HG03097 (cell line): ENCODE measurements around the gene PDE3A.
"Not testable (repeated sequence)": the region's sequence is repeated elsewhere in the genome, so short reads cannot be mapped to it uniquely, and the experiment has no call there.

Experiments used
- ATAC-seq: cut with Tn5 transposase; IDR thresholded peaks from one replicate; pipeline ENCODE4 v1.9.1; 2021; ENCODE audit not compliant: unreplicated experiment, low FRiP score

Gene PDE3A

GRCh38 chr12:20527417-20528163 lies 159.3 kb downstream of the PDE3A start:
- ATAC-seq, result no peak

- ATAC-seq, result no peak
These were observed 159.9 kb downstream of the PDE3A start for GRCh38 chr12:20528208-20528607.

GRCh38 chr12:20546267-20546666 lies 177.9 kb downstream of the PDE3A start:
- no peak for ATAC-seq

DNA sequence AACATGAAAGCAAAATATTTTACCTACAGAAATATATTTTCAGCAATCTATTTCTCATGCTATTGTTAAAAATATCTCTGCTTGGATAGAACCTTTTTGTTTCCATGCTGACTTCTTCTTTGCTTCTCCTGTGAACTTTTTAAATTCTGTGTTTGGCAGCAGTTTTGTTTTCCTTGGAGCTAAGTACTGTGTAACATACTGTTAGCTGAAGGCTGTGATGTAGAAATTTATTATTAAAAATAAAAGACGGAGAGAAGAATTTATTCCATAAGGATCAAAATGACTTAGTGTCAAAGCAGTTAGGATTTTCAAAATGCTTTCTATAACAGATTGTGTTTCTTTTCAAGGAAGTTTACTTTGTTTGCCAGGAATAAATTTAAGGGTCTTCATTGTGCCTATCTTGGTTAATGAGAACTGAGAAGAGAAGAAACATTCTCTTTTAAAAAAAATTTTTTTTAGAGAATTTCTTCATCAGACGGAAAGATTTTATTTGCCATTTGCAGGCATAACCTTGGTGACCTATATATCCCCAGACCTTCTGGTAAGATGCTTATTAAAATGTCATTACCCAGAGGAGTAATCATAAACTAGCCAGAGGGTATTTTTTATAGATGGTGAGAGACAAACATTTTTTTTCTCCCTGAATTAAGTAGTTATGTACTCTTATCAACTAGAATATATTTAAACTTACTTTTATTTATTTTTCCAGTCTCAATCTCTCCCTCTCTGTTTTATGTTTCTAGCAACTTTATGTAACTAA lies 179.7 kb downstream of the PDE3A start:
- ATAC-seq, result no peak

DNA sequence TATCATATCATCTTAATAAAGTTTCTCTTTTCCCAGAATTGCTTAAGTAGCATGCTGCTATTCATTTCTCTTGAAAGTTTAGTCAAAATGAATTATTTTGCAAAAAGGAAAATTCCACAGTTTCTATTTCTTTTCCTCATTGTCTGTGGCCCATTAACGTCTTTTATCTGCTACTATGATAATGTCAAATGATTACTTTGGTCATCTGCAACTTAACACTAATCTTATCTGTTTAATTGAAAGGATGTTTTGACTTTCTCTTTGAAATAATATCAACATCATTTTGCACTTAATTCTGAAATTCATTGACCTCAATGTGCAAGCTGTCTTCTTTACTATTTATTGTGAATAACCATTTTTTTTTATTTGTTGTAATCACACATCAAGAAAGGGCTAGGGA lies 180.3 kb downstream of the PDE3A start:
- no peak for ATAC-seq

- ATAC-seq, result no peak
These were observed 180.9 kb downstream of the PDE3A start for GRCh38 chr12:20549108-20549719.

GRCh38 chr12:20551742-20552442 lies 183.6 kb downstream of the PDE3A start:
- ATAC-seq, result not testable (repeated sequence)

- not testable (repeated sequence) for ATAC-seq
These were observed 184.2 kb downstream of the PDE3A start for GRCh38 chr12:20552586-20552985.

GRCh38 chr12:20555015-20555414 lies 186.7 kb downstream of the PDE3A start:
- no peak for ATAC-seq

DNA sequence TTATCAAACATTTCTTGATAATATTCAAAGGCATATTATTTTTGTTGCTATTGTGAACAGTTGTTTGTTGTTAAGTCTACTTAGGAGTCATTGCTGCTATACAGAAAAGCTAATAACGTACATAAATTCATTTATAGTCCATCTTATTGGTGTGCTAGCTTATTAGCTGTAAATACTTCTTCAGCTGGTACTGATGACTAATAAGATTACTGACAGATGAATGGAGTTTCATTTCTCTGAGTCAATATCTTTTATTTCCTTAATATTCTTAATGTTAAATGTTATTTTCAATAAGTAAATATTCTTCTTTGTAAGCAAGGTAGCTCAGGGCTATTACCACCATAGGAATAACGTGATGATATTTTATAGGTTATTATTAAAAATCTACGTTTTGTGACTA lies 187.4 kb downstream of the PDE3A start:
- ATAC-seq, result no peak

GRCh38 chr12:20557096-20557495 lies 188.8 kb downstream of the PDE3A start:
- ATAC-seq, result no peak

GRCh38 chr12:20560935-20561334 lies 192.6 kb downstream of the PDE3A start:
- ATAC-seq, result no peak

GRCh38 chr12:20561871-20562270 lies 193.5 kb downstream of the PDE3A start:
- no peak for ATAC-seq

DNA sequence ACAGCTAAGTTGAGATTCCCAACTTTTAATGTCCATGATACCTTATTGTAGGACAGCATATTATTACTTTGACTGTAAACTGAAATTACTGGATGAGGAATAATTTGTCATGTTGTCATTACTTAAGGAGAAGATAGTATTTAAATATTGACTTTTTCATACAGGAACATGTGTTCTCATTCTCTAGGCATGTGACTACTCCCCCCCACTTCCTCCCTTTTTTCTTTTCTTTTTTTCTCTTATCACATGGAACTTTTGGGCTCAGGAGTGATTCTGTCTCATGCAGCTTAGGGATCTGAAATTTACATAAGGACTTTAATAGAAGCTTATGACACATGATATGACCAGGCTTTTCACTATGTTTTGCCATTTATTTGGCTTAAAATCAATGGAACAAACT lies 199.1 kb downstream of the PDE3A start:
- ATAC-seq, result no peak

DNA sequence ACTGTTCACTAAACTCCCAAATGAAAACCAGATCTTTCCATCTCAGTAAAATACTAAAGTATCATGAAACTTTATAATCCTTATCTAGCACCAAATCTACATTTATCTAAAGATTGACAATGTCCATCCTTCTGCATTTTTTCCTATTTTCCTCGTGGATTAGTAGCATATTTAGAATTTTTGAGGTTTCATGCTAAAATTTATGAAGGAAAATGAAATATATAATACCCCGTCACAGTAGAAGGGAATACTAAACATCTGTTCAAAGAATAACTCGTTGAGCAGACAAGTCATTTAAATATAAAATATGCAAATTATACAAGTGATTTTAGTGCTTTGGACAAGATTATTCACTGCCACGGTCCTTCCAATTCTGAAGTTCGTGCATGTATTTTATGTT lies 204.1 kb downstream of the PDE3A start:
- ATAC-seq, result no peak

GRCh38 chr12:20576528-20576927 lies 208.2 kb downstream of the PDE3A start:
- no peak for ATAC-seq

- no peak for ATAC-seq
These were observed 208.7 kb downstream of the PDE3A start for GRCh38 chr12:20577054-20577453.

GRCh38 chr12:20578142-20578541 lies 209.8 kb downstream of the PDE3A start:
- ATAC-seq, result no peak

GRCh38 chr12:20585055-20585625 lies 216.8 kb downstream of the PDE3A start:
- no peak for ATAC-seq

GRCh38 chr12:20585913-20586312 lies 217.6 kb downstream of the PDE3A start:
- no peak for ATAC-seq

DNA sequence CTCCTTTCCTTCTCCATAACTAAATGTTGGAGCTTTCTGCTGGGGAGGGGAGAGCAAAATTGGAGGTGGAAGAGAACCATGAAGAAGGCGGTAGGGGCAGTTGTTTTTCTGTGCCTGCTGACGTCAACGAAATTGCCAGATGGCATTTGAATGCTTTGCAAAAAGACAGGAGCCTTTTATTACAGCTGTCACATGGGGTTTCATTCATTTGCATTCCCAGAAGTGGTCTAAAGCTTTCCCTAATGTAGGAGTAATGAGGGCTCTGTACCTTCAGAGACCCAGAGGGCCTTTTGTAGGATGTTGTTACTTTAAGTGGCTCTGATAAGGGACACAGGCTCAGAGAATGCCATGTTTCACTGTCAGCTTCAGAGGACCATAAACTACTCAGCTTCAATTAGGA lies 219.7 kb downstream of the PDE3A start:
- ATAC-seq, result no peak
